LNCAP (cell line): ENCODE results near the gene MORC1.

ENCODE experiments used
- CTCF ChIP-seq: fragments of 450-650 bp; IDR thresholded peaks from 2 replicates; pipeline ENCODE4 v1.5.1; 2017; ENCODE audit warnings: mild to moderate bottlenecking

Gene MORC1

GRCh38 chr3:108931035-108931434 lies 186.9 kb downstream of the MORC1 start:
- no peak for TF ChIP-seq CTCF

GRCh38 chr3:108918866-108919265 lies 199.1 kb downstream of the MORC1 start:
- no peak for TF ChIP-seq CTCF

DNA sequence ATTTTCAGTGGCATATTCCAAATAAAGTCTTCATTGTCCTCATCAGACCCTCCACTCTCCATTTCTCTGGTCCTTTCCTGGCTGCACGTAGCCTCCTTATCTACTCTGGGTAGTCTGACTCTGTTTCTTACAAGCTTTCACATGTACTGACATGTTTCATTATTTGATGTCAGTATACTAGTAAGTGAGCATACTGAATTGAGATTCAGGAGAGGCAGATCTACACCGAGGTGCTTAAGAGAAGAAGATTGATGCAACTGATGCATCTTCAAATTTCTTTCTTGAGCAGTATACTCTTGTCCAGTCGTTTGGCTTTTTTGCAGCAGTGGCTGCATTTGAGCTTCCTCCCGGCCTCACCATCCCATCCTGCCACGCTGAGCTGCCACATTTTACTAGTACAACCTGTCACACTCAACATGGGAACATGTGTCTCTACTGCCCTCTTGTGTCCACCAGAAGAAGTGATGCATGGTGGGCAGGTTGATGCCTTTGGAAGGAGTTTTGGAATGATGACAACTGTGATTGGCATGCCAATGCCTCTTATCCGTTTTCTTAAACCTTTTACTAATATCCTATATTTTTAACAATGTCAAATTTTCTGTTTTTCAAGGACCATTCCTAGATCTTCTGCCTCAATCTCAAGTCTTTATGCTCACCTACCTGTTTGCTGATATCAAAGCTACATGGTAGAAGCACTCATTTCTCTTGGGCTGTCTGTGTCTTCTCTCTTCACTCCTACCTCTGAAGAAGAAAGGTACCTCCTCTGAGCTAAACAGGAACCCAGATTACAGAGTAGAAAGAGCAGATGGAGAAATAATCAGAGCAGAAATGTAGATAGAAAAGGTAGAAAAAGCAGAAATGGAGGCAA lies 202.9 kb downstream of the MORC1 start:
- TF ChIP-seq CTCF = peak; percentile 88

GRCh38 chr3:108909799-108910198 lies 208.1 kb downstream of the MORC1 start:
- TF ChIP-seq CTCF = no peak
